ENCODE measurements around the gene IGFN1. TPM values are rescaled to one million over a fixed set of nuclear protein-coding genes. Genes with fewer than 3 reads are reported as not detected.

Gene IGFN1
- total RNA-seq, 1 donor from 2014 or later = 1.6 TPM

GRCh38 chr1:201167041-201167991 lies 23.3 kb upstream of the IGFN1 start:
- TF ChIP-seq, protein P1, sequence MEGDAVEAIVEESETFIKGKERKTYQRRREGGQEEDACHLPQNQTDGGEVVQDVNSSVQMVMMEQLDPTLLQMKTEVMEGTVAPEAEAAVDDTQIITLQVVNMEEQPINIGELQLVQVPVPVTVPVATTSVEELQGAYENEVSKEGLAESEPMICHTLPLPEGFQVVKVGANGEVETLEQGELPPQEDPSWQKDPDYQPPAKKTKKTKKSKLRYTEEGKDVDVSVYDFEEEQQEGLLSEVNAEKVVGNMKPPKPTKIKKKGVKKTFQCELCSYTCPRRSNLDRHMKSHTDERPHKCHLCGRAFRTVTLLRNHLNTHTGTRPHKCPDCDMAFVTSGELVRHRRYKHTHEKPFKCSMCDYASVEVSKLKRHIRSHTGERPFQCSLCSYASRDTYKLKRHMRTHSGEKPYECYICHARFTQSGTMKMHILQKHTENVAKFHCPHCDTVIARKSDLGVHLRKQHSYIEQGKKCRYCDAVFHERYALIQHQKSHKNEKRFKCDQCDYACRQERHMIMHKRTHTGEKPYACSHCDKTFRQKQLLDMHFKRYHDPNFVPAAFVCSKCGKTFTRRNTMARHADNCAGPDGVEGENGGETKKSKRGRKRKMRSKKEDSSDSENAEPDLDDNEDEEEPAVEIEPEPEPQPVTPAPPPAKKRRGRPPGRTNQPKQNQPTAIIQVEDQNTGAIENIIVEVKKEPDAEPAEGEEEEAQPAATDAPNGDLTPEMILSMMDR (IDR thresholded peaks at IDR 0.05; ENCODE audit: unreplicated experiment) = no peak
- peak overlapping the region; percentile 5 for H3K27ac Mint-ChIP-seq
- H3K9me3 Mint-ChIP-seq = peaks cover 3% of the 10 kb centered on the region
- no peaks in the 10 kb centered on the region for H3K36me3 Mint-ChIP-seq
- no peaks in the 10 kb centered on the region for H3K27me3 Mint-ChIP-seq (ENCODE audit: low read depth)
- H3K4me1 Mint-ChIP-seq = peaks cover 15% of the 10 kb centered on the region
- no peak overlapping the region for H3K4me3 Mint-ChIP-seq
- no peak for DNase-seq (ENCODE audit: low spot score in 2 of 2, unreplicated experiment in 2 of 2)

- no peak for DNase-seq (ENCODE audit: low spot score in 2 of 2, unreplicated experiment in 2 of 2)
- Mint-ChIP-seq H3K4me1 (peaks cover 19% of the 10 kb centered on the region), H3K27me3 (ENCODE audit: low read depth) (no peaks in the 10 kb centered on the region), H3K4me3 (no peak overlapping the region), H3K9me3 (peaks cover 3% of the 10 kb centered on the region), H3K27ac (no peak overlapping the region), H3K36me3 (no peaks in the 10 kb centered on the region)
- TF ChIP-seq, protein P1 (IDR thresholded peaks at IDR 0.05; ENCODE audit: unreplicated experiment) = no peak
Observed at GRCh38 chr1:201169203-201169602, 21.4 kb upstream of the IGFN1 start.

- Mint-ChIP-seq H3K27ac (peak overlapping the region; percentile 88), H3K27me3 (ENCODE audit: low read depth) (no peaks in the 10 kb centered on the region), H3K36me3 (no peaks in the 10 kb centered on the region), H3K4me3 (peak overlapping the region; percentile 80), H3K4me1 (peaks cover 19% of the 10 kb centered on the region), H3K9me3 (peaks cover 3% of the 10 kb centered on the region)
- TF ChIP-seq, protein P1 (IDR thresholded peaks at IDR 0.05; ENCODE audit: unreplicated experiment) = no peak
- no peak for DNase-seq (ENCODE audit: low spot score in 2 of 2, unreplicated experiment in 2 of 2)
Observed at GRCh38 chr1:201169971-201170532, 20.6 kb upstream of the IGFN1 start.

DNA sequence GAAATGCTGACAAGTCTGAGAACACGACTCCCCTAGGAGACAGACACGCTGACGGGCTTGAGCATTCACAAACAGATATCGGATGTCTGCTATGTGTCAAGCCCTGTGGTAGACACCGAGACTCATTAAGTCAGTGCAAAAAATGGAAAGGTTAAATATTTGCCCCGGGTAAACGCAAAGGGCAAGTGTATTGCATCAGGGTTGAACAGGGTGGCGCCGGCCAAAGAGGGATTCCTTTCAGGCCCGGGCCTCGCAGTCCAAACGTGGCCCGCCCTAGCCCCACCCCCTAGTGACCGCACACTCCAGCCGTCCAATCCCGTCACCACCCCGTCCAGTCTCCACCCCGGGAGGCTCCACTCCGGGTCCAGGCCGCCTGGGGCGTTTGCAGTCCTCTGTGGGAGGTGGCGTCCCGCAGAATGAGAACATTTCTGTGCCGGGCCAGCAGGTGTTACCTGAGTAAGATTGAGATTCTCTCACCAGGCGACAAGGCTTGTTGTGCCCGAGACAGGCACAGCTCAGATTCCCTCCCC lies 20.0 kb upstream of the IGFN1 start:
- TF ChIP-seq, protein P1 (IDR thresholded peaks at IDR 0.05; ENCODE audit: unreplicated experiment) = no peak
- Mint-ChIP-seq H3K4me1 (peaks cover 19% of the 10 kb centered on the region), H3K9me3 (peaks cover 3% of the 10 kb centered on the region), H3K4me3 (peak overlapping the region; percentile 80), H3K27me3 (ENCODE audit: low read depth) (no peaks in the 10 kb centered on the region), H3K27ac (peak overlapping the region; percentile 88), H3K36me3 (no peaks in the 10 kb centered on the region)
- peak; percentile 80 to 88 for DNase-seq (ENCODE audit: low spot score in 2 of 2, unreplicated experiment in 2 of 2)

GRCh38 chr1:201171063-201172036 lies 19.3 kb upstream of the IGFN1 start:
- H3K4me1 Mint-ChIP-seq = peaks cover 19% of the 10 kb centered on the region
- H3K36me3 Mint-ChIP-seq = no peaks in the 10 kb centered on the region
- peak in 1 of 2 experiments; percentile 54 for DNase-seq (ENCODE audit: low spot score in 2 of 2, unreplicated experiment in 2 of 2)
- H3K27me3 Mint-ChIP-seq (ENCODE audit: low read depth) = no peaks in the 10 kb centered on the region
- H3K4me3 Mint-ChIP-seq = peak overlapping the region; percentile 80
- H3K9me3 Mint-ChIP-seq = peaks cover 3% of the 10 kb centered on the region
- peak overlapping the region; percentile 88 for H3K27ac Mint-ChIP-seq
- TF ChIP-seq, protein P1 (IDR thresholded peaks at IDR 0.05; ENCODE audit: unreplicated experiment) = peak; percentile 58

Data from mesothelial cell of epicardium (in vitro differentiated cells).